ENCODE results near the gene SMG7.

Gene SMG7

DNA sequence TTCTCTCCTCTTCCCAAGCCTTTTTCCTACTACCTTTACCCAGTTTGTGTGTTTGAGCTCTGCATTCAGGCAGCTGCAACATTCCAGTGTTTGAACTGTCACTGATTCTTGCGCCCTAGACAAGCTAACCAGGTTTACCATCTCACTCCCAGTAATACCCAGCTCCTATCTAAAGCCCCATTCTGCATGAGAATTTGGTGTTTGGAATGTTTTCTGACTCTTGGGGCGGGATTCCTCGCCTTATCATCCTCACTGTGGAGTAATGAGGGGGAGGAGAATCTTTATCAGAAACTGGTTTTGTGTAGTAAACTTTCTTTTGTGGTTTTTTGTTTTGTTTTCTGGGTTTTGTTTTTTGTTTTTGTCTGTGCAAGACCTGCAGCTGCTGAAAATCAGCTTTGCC, 81.5 kb downstream of the SMG7 start:
- no peak for DNase-seq (ENCODE audit: extremely low read depth, insufficient read length)
- H3K27me3 ChIP-seq (replicated peaks; ENCODE audit: control insufficient read depth, insufficient read depth, low read length) = no peaks in the 10 kb centered on the region
- peaks cover 23% of the 10 kb centered on the region for H3K36me3 ChIP-seq (ENCODE audit: control insufficient read depth, insufficient read depth, low read length)
- H3K4me3 ChIP-seq (replicated peaks; ENCODE audit: low read depth, low read length) = no peak overlapping the region
- TF ChIP-seq, protein P1, sequence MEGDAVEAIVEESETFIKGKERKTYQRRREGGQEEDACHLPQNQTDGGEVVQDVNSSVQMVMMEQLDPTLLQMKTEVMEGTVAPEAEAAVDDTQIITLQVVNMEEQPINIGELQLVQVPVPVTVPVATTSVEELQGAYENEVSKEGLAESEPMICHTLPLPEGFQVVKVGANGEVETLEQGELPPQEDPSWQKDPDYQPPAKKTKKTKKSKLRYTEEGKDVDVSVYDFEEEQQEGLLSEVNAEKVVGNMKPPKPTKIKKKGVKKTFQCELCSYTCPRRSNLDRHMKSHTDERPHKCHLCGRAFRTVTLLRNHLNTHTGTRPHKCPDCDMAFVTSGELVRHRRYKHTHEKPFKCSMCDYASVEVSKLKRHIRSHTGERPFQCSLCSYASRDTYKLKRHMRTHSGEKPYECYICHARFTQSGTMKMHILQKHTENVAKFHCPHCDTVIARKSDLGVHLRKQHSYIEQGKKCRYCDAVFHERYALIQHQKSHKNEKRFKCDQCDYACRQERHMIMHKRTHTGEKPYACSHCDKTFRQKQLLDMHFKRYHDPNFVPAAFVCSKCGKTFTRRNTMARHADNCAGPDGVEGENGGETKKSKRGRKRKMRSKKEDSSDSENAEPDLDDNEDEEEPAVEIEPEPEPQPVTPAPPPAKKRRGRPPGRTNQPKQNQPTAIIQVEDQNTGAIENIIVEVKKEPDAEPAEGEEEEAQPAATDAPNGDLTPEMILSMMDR (IDR thresholded peaks at IDR 0.05; ENCODE audit: insufficient read depth, low read length, poor library complexity, severe bottlenecking) = no peak

- Histone ChIP-seq H3K36me3 (ENCODE audit: control insufficient read depth, insufficient read depth, low read length) (peaks cover 25% of the 10 kb centered on the region), H3K4me3 (replicated peaks; ENCODE audit: low read depth, low read length) (no peak overlapping the region), H3K27me3 (replicated peaks; ENCODE audit: control insufficient read depth, insufficient read depth, low read length) (no peaks in the 10 kb centered on the region)
- DNase-seq (ENCODE audit: extremely low read depth, insufficient read length) = no peak
- TF ChIP-seq, protein P1 (IDR thresholded peaks at IDR 0.05; ENCODE audit: insufficient read depth, low read length, poor library complexity, severe bottlenecking) = no peak
Observed at GRCh38 chr1:183554577-183554976, 82.3 kb downstream of the SMG7 start.

GRCh38 chr1:183559061-183559460, 86.8 kb downstream of the SMG7 start:
- TF ChIP-seq, protein P1 (IDR thresholded peaks at IDR 0.05; ENCODE audit: insufficient read depth, low read length, poor library complexity, severe bottlenecking) = no peak
- H3K4me3 ChIP-seq (replicated peaks; ENCODE audit: low read depth, low read length) = no peak overlapping the region
- H3K27me3 ChIP-seq (replicated peaks; ENCODE audit: control insufficient read depth, insufficient read depth, low read length) = no peaks in the 10 kb centered on the region
- peaks cover 26% of the 10 kb centered on the region for H3K36me3 ChIP-seq (ENCODE audit: control insufficient read depth, insufficient read depth, low read length)
- DNase-seq (ENCODE audit: extremely low read depth, insufficient read length) = no peak

- DNase-seq (ENCODE audit: extremely low read depth, insufficient read length) = no peak
- H3K4me3 ChIP-seq (replicated peaks; ENCODE audit: low read depth, low read length) = no peak overlapping the region
- TF ChIP-seq, protein P1 (IDR thresholded peaks at IDR 0.05; ENCODE audit: insufficient read depth, low read length, poor library complexity, severe bottlenecking) = no peak
- no peaks in the 10 kb centered on the region for H3K27me3 ChIP-seq (replicated peaks; ENCODE audit: control insufficient read depth, insufficient read depth, low read length)
- peaks cover 26% of the 10 kb centered on the region for H3K36me3 ChIP-seq (ENCODE audit: control insufficient read depth, insufficient read depth, low read length)
Observed at GRCh38 chr1:183562701-183563100, 90.4 kb downstream of the SMG7 start.

DNA sequence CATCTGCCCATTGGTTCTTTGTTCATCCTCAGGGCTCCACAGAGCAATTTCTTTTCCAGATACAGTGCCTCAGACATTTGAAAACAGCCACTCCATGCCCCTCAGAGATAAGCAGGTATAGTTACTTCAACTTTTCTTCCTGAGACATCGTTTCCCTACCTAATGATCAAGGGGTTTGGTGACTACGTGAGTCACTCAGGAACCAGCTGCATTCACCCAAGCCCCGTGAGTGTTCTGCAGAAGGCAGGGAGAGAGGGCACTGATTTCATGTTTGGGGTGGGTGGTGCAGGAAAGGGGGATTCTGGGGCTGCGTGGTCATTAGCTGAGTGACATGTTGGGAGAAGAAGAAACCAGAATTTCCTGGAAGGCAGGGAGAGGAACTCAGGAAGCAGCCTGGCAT, 93.0 kb downstream of the SMG7 start:
- TF ChIP-seq, protein P1 (IDR thresholded peaks at IDR 0.05; ENCODE audit: insufficient read depth, low read length, poor library complexity, severe bottlenecking) = no peak
- H3K27me3 ChIP-seq (replicated peaks; ENCODE audit: control insufficient read depth, insufficient read depth, low read length) = no peaks in the 10 kb centered on the region

GRCh38 chr1:183566026-183566425, 93.7 kb downstream of the SMG7 start:
- Histone ChIP-seq H3K27me3 (replicated peaks; ENCODE audit: control insufficient read depth, insufficient read depth, low read length) (no peaks in the 10 kb centered on the region), H3K4me3 (replicated peaks; ENCODE audit: low read depth, low read length) (no peak overlapping the region), H3K36me3 (ENCODE audit: control insufficient read depth, insufficient read depth, low read length) (peaks cover 27% of the 10 kb centered on the region)
- DNase-seq (ENCODE audit: extremely low read depth, insufficient read length) = no peak
- TF ChIP-seq, protein P1 (IDR thresholded peaks at IDR 0.05; ENCODE audit: insufficient read depth, low read length, poor library complexity, severe bottlenecking) = no peak

More for the DNA sequence above, 93.0 kb downstream of the SMG7 start:
- DNase-seq (ENCODE audit: extremely low read depth, insufficient read length) = no peak
- no peak overlapping the region for H3K4me3 ChIP-seq (replicated peaks; ENCODE audit: low read depth, low read length)
- peaks cover 32% of the 10 kb centered on the region for H3K36me3 ChIP-seq (ENCODE audit: control insufficient read depth, insufficient read depth, low read length)
